Urothelium cell line (cell line): ENCODE data around the gene MAVS.

Experiments
- DNase-seq: peaks from one replicate; pipeline ENCODE4 v3.0.0; 2011; ENCODE audit warnings: low spot score, mixed read lengths
- FAIRE-seq: peaks from 2 replicates; lab custom pipeline; 2011; peaks lifted over from hg19 to GRCh38; lab: Jason Lieb, UNC

MAVS gene

DNA sequence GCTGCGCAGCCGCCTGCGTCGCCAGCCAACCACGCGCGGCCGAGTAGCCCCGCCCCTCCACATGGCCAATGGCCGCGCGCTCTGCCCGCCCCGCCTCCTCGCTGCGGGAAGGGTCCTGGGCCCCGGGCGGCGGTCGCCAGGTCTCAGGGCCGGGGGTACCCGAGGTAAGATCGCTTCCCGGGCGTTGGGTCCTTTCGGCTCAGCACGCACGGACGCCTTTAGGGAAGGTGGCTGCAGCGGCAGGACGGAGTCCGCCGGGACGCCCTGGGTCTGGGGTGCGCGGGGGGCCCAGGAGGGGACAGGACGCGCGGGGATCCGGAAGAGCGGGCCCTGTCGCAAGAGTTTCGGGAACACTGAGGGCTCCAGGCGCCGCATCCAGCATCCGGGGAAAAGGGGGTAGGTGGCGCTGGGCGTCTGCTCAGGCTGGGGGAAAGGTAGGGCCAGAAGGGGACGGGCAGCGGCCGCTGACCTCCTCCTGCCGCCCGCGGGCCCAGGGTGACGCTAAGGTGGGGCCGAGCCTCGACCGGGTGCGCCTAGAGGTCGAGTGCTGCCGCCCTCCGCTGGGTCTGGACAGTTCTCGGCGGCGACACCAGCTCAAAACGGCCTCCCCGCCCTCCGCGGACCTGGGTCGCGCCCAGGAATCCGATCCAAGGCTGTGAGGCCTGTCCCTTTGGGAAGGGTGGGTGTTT, at the start of gene MAVS:
MAVS (plus strand) TSS at position 95 of the 689 bp plus-strand sequence. CDS start 7,791 bp downstream, outside the sequence.
- no peak for FAIRE-seq
- peak; percentile 92 for DNase-seq

DNA sequence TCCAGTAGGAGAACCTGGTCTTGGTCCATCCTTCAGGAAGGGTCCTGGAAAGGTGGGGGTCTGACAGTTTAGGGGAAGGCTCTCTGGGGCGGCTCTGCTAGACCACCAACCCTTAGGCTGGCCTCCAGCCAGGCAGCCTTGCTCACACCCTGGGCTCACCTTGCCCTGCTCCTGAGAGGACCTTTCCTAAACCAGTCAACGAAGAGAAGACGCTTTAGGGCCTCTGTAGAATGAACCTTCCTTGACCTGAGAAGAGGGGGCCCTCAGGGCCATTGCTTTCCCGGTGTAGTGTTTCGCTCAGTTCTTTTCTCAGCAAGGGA, 49.4 kb upstream of the MAVS start:
- DNase-seq (no peak), FAIRE-seq (no peak)

DNA sequence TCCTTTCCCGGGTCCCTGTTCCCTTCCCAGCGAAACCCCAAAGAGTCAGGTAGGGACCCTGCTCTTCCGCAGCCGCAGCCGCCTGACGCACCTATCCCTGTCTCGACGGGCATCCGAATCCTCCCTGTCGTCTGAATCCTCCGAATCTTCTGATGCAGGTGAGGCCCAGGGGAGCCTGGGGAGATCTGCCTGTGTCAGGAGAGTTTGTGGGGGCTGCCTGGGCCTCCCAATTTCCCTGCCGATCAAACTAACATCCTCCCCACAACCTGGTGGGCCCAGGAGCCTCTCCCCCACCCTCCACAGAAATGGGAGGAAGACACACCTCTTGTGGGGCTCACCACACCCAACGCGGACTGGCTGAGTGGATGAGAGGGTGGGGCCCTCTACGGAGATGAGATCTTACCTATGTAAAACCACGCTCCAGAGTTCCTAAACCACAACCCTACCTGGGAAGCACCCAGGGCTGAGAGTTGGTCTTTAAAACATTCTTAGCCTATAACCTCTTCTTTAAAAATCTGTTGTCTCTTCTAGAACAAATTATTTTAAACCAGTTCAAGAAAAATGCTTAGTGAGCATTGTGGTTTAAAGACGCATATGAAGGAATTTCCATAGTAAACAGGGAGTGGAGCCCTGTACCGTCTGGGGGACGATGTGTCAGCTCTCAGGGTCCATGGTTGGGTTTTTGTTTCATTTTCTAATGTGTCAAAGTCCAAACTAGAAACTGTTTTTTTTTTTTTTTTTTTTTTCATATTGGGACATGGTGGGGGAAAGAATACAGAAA, 48.9 kb upstream of the MAVS start:
- DNase-seq (no peak), FAIRE-seq (no peak)

DNA sequence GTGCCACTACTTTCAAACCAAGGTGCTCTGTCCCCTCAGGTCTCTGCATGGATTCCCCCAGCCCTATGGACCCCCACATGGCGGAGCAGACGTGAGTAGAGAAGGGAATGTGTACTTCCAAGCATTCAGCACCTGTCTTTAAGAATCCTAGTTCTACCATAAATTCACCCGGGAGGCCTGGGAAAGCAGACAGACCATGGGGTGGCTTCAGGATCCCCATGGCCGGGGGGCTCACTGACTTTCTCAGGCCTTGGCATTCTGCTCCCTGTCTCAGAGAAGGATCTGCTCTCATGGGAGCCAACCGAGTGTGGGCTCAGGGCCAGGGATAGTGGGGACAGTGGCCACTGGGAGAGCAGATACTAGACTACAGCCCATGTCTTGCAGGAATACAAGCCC, 48.3 kb upstream of the MAVS start:
- FAIRE-seq = no peak

DNA sequence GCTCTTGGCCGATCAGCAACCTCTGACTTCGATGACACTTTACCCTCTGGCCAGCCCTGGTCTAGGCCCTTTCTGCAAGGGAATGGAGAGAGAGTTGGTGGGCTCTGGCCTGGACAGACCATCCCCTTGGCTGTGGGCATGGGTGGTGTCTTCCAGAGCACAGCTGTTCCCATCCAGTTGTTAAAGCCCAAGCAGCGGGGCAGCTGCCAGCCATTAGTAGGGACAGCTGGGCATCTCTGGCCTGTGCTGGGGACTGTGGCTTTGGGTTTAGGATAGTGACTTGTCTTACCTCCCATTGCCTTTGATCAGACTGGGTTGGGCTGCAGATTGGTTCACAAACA, 47.8 kb upstream of the MAVS start:
- DNase-seq (no peak), FAIRE-seq (no peak)

More for the DNA sequence above, 48.3 kb upstream of the MAVS start:
- DNase-seq = no peak

DNA sequence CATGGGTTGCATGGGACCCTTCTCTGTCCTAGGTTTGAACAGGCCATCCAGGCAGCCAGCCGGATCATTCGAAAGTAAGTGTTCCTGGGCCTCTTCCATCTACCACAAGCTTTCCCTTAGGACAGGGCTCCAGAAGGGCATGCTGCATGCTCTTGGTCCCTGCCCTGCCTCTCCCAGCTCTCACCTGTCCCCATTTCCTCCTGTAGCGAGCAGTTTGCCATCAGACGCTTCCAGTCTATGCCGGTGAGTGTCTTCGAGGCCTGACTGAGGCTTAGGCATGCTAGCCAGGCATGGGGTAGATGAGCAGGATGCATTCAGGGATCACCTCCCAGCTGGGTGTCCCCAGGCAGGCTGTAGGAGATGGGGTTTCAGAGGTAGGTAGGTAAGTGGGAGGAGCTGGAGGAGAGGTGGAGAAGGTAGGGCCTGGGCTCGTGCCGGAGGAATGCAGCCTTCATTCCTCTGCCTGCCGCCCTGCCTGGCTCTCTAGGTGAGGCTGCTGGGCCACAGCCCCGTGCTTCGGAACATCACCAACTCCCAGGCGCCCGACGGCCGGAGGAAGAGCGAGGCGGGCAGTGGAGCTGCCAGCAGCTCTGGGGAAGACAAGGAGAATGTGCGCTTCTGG, 46.3 kb upstream of the MAVS start:
- DNase-seq = no peak
- FAIRE-seq = no peak

DNA sequence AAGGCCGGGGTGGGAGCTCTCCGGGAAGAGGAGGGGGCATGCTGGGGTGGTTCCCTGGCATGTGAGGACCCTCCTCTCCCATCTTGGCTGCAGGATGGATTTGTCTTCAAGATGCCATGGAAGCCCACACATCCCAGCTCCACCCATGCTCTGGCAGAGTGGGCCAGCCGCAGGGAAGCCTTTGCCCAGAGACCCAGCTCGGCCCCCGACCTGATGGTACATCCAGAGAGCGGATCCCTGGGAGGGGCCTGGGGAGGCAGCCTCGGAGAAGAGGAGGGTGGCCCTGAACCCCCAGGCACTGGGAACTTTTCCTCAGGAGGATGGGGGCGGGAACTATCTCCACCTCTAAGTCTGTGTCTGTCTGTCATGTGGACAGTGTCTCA, 45.8 kb upstream of the MAVS start:
- no peak for FAIRE-seq
- no peak for DNase-seq

DNA sequence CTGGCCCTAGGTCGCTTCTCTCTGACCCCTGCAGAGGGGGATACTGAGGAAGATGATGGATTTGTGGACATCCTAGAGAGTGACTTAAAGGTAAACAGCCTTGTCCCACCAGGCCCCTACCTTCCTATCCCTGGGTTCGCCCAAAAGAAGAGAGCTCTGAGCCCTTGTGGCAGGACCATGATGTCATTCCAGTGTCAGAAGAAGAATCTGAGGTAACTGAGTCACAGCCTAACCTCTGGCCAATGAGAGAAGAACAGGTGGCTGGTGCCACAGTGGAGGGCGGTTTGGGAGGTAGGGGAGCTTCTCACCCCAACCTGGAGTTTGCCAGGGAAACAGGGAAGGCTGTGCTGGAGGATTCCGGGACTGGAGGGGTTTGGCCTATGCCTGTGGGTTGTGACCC, 45.3 kb upstream of the MAVS start:
- DNase-seq (no peak), FAIRE-seq (no peak)

DNA sequence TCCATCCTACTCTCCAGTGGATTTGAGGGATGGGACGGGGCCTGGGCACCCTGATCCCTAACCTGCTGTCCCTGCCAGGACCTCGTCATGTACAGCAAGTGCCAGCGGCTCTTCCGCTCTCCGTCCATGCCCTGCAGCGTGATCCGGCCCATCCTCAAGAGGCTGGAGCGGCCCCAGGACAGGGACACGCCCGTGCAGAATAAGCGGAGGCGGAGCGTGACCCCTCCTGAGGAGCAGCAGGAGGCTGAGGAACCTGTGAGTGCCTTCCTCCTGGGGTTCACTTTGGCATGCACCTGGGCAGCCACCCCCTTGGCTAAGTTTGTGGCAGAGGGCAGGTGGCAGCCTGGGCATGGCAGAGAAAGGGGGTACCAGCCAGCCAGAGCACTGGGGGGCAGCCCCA, 44.8 kb upstream of the MAVS start:
- DNase-seq (no peak), FAIRE-seq (no peak)

DNA sequence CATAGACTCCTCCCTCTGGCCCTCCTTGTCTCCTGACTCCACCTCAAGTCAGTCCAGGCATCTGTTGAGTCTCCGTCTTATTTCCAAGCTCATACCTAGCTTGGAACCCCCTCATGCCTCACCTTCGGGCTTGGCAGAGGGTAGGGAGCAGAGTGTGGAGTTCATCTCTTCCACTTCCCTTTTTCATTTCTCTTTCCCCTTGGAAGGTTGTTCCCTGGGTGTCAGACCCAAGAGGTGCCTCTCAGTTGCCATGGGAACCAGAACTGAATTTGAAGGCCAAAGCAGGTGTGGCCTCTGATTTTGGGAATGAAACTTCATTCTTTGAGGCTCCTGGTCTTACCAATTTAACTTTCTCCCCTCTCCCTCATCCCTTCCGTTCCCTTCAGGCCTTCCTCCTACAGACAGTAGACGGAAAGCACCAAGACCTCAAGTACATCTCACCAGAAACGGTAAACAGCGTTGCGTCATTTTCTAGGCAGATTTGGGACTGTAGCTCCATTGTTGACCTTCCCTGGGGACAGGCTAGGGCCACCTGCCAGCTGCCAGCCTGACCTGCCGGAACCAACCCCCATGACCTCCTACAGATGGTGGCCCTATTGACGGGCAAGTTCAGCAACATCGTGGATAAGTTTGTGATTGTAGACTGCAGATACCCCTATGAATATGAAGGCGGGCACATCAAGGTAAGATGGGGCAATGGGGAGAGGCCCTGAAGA, 44.0 kb upstream of the MAVS start:
- FAIRE-seq = no peak
- no peak for DNase-seq

DNA sequence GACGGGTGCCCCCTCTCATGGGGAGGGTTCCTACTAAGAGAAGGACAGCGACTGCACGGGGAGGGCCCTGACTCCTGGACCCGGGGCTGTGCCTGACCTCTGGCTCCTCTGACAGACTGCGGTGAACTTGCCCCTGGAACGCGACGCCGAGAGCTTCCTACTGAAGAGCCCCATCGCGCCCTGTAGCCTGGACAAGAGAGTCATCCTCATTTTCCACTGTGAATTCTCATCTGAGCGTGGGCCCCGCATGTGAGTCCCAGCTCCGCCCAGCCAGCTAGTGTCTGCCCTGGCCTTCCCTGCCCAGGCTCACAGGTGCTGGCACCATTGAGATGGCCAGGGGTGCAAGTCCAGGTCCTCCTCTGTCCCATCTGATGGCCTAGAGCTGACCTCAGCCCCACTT, 43.3 kb upstream of the MAVS start:
- DNase-seq (no peak), FAIRE-seq (no peak)

DNA sequence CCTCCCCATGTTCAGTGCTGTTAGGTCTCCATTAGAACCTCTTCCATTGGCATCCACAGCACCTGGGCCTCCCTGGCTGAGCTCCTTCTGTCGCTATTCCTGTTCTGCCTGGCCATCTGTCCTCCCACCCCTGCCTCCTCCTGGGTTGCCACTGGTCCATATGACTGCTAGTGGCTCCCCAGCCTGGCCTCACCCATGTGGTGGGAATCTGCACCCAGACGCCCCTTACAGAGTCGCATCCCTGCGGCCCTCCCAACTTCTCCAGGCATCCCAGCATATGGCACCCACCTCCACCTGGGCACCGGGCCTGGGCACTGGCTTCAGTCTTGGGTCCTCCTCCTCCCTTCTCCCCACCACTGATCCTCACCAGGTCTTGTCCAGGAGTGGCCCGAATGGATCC, 42.8 kb upstream of the MAVS start:
- FAIRE-seq (no peak), DNase-seq (no peak)

DNA sequence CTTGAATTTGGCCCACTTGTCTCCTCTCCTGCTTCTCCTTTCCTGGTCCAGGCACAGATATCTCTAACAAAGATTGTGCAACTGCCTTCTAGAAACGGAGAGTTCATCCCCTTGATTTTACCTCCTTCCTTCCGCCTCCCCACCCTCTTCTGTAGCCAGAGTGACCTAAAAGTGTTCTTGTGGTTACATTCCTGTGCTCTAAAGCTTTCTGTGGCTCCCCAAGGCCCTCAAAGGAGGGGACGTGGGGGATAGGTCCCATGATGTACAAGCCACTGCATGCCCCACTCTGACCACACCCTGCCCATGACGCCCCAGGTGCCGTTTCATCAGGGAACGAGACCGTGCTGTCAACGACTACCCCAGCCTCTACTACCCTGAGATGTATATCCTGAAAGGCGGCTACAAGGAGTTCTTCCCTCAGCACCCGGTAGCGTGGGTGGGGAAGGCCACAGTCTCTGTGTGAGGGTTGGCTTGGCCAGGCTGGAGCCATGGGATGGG, 42.3 kb upstream of the MAVS start:
- DNase-seq (no peak), FAIRE-seq (no peak)

DNA sequence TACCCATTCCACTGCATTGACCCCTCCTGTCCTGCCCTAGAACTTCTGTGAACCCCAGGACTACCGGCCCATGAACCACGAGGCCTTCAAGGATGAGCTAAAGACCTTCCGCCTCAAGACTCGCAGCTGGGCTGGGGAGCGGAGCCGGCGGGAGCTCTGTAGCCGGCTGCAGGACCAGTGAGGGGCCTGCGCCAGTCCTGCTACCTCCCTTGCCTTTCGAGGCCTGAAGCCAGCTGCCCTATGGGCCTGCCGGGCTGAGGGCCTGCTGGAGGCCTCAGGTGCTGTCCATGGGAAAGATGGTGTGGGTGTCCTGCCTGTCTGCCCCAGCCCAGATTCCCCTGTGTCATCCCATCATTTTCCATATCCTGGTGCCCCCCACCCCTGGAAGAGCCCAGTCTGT, 41.9 kb upstream of the MAVS start:
- FAIRE-seq (no peak), DNase-seq (no peak)

DNA sequence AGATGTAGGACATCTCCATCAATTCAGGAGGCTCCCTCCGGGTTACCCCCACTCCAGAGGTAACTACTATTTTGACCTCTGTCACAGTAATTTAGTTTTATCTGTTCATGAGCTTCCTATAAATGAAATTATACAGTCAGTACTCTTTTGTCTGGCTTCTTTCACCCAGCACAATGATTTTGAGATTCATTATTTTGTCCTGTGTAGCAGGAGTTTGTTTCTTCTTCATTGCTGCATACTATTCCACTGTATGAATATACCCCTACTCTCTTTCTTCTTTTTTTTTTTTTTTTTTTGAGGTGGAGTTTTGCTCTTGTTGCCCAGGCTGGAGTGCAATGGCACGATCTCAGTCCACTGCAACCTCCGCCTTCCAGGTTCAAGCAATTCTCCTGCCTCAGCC, 38.1 kb upstream of the MAVS start:
- FAIRE-seq (no peak), DNase-seq (no peak)

DNA sequence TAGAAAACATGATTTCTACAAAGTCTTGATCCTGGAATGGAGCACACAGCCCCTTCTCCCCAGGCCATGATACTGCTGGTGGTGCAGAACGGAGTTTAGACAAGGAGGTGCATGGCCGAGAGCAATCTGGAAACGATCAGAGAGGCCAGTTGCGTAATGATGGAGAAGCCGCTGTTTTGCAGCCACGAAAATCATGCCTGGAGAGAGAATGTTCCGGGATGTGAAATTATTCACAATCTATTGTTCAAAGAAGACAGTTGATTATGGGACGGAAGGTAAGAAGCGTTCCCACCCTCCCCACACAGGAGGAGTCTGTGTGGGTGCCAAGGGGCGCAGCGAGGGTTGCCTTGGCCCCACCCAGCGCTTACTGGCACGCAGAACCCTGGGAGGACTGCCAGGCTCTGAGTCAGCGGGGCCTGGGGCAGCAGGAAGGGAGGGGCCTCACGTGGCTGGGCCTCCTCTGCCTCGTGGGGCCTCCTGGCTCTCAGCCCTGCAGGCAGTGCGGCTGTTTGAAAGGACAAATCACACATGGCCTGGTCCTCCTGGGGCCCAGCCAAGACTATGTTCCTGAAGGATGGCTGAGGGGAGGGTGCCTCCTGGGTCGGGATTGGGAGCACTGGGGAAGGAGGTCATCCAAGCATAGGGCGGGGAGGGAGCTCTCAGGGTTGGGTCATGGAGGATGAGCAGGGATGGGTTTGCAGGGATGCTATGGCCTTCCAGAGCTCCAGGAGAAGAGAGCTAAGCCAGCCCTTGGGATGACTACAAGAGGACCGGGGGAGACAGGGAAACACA, 35.0 kb upstream of the MAVS start:
- DNase-seq (peak; percentile 96), FAIRE-seq (peak; percentile 30)

DNA sequence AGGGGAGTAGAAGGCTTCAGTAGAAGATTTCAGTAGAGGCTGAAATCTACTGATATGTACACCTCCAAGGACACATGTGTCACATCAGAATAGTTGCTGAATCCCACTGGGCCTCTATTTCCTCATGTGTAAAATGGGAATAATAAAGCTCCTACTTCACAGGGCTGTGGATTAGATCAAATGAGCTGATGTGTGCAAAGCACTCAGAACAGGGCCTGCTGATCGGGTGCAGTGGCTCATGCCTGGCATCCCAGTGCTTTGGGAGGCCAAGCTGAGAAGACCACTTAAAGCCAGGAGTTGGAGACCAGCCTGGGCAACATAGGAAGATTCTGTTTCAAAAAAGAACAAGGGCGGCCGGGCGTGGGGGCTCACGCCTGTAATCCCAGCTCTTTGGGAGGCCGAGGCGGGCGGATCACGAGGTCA, 34.4 kb upstream of the MAVS start:
- DNase-seq = no peak
- no peak for FAIRE-seq

DNA sequence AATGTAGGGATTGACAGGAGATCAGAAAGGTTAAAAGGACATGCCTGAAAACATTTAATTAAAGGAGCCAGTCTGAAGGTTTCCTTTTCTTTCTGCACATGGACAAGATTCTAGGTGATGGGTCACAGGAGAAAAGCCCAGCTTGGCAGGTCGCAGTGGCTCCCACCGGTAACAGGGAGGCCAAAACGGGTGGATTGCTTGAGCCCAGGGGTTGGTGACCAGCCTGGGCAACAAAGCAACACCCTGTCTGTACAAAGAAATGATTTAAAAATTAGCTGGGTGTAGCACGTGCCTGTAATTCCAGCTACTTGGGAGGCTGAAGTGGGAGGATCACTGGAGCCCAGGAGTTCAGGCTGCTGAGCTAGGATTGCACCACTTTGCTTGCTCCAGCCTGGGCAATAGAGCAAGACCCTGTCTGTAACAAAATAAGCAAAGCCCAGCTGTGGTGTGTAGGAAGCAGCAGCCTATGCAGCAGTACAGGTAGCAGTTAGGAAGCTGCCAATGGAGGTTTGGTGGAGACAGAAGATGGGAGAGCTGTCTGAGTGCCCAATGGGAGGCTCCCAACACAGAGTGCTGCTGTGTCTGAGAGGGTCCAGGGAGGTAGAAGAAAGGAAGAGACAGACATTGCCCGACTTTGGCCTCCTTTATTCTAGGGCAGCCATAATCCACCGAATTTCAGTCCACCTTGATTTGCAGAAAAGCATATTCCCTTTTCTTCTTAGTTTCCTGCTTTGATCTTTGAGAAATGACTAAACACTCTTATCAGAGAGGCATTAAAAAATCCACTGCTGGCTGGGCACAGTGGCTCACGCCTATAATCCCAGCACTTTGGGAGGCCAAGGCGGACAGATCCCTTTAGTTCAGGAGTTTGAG, 33.4 kb upstream of the MAVS start:
- FAIRE-seq (no peak), DNase-seq (no peak)

DNA sequence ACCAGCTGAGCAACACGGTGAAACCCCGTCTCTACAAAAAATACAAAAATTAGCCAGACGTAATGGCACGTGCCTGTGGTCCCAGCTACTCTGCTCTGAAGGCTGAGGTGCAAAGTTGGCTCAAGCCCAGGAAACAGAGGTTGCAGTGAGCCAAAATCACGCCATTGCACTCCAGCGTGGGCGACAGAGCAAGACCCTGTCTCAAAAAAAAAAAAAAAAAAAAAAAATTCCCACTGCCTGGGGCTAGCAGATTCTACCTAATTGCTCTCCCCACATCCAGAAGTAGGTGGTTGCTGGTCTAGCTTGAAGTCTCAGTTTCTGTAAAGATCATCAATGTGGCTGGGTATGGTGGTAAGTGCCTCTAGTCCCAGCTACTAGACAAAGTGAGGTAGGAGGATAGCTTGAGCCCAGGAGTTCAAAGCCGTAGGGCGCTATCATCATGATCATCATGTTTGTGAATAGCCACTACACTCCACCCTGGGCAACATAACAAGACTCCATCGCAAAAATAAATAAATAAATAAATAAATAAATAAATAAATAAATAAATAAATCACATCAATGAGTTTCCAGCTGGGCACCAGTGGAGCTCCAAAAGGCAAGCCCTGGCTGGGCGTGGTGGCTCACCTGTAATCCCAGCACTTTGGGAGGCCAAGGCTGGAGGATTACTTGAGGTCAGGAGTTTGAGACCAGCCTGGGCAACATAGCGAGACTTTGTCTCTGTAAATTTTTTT, 32.6 kb upstream of the MAVS start:
- DNase-seq (no peak), FAIRE-seq (no peak)
